ENCODE data around the gene GALR1.

- TF ChIP-seq, protein P1, sequence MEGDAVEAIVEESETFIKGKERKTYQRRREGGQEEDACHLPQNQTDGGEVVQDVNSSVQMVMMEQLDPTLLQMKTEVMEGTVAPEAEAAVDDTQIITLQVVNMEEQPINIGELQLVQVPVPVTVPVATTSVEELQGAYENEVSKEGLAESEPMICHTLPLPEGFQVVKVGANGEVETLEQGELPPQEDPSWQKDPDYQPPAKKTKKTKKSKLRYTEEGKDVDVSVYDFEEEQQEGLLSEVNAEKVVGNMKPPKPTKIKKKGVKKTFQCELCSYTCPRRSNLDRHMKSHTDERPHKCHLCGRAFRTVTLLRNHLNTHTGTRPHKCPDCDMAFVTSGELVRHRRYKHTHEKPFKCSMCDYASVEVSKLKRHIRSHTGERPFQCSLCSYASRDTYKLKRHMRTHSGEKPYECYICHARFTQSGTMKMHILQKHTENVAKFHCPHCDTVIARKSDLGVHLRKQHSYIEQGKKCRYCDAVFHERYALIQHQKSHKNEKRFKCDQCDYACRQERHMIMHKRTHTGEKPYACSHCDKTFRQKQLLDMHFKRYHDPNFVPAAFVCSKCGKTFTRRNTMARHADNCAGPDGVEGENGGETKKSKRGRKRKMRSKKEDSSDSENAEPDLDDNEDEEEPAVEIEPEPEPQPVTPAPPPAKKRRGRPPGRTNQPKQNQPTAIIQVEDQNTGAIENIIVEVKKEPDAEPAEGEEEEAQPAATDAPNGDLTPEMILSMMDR (tag by site-specific recombination; IDR thresholded peaks at IDR 0.05) = no peak
- TF ChIP-seq PBX3 (CRISPR knock-in tag; IDR thresholded peaks at IDR 0.05) = no peak
- TF ChIP-seq ZNF311 (tag by site-specific recombination; IDR thresholded peaks at IDR 0.05; ENCODE audit: borderline replicate concordance) = no peak
- no peak for TF ChIP-seq ZNF146 (tag by site-specific recombination; IDR thresholded peaks at IDR 0.05)
- TF ChIP-seq ZSCAN18 (tag by site-specific recombination; IDR thresholded peaks at IDR 0.05) = no peak
- TF ChIP-seq, protein P2, sequence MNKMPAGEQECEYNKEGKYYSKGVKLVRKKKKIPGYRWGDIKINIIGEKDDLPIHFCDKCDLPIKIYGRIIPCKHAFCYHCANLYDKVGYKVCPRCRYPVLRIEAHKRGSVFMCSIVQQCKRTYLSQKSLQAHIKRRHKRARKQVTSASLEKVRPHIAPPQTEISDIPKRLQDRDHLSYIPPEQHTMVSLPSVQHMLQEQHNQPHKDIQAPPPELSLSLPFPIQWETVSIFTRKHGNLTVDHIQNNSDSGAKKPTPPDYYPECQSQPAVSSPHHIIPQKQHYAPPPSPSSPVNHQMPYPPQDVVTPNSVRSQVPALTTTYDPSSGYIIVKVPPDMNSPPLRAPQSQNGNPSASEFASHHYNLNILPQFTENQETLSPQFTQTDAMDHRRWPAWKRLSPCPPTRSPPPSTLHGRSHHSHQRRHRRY (tag by site-specific recombination; IDR thresholded peaks at IDR 0.05) = no peak
- TF ChIP-seq ZNF174 (tag by site-specific recombination; IDR thresholded peaks at IDR 0.05) = no peak
- TF ChIP-seq SETDB1 (IDR thresholded peaks at IDR 0.05; ENCODE audit: insufficient read length, low read length) = no peak
Measured at GRCh38 chr18:77263466-77263763, 13.8 kb downstream of the GALR1 start.
